DOHH2 (cell line): ENCODE data around the gene MRC1.

Experiments used
- CTCF ChIP-seq: fragments of 200-600 bp; sonication (generic); IDR thresholded peaks from one replicate; pipeline ENCODE4 v1.5.1; 2014; ENCODE audit warnings: antibody characterized with exemption, mild to moderate bottlenecking, low read depth, low read length; ENCODE audit not compliant: poor library complexity, severe bottlenecking
- EZH2phosphoT487 ChIP-seq: fragments of 200-600 bp; sonication (generic); IDR thresholded peaks from 2 replicates; pipeline ENCODE4 v1.6.1; 2017; ENCODE audit warnings: borderline replicate concordance, mild to moderate bottlenecking, antibody characterized with exemption, low read length, moderate library complexity, mixed read lengths

GRCh38 chr10:17779784-17780183, 29.4 kb upstream of the MRC1 start:
- TF ChIP-seq EZH2phosphoT487 (no peak), CTCF (no peak)
